Parathyroid adenoma (tissue), 2 donors: ENCODE measurements around the gene RGS18.

ENCODE experiments used
- H2AFZ ChIP-seq: fragments of 300-600 bp; sonication (generic); one replicate; pipeline ENCODE4 v1.7.0; 2017; ENCODE audit warnings: antibody characterized with exemption, mild to moderate bottlenecking
- H3K27ac ChIP-seq: fragments of 300-600 bp; sonication (generic); one replicate; pipeline ENCODE4 v1.7.0; 2017
- H3K27me3 ChIP-seq: fragments of 300-600 bp; sonication (generic); one replicate; pipeline ENCODE4 v1.7.0; 2017; ENCODE audit warnings: low read length; ENCODE audit not compliant: control insufficient read depth, insufficient read depth
- H3K36me3 ChIP-seq: fragments of 300-600 bp; sonication (generic); one replicate; pipeline ENCODE4 v1.7.0; 2017; ENCODE audit warnings: low read length; ENCODE audit not compliant: control insufficient read depth, insufficient read depth
- H3K4me1 ChIP-seq: fragments of 300-600 bp; sonication (generic); one replicate; pipeline ENCODE4 v1.7.0; 2017; ENCODE audit warnings: control low read depth
- H3K4me2 ChIP-seq: fragments of 300-600 bp; sonication (generic); one replicate; pipeline ENCODE4 v1.7.0; 2017; ENCODE audit warnings: low read length
- H3K4me3 ChIP-seq: fragments of 300-600 bp; sonication (generic); one replicate; pipeline ENCODE4 v1.7.0; 2017; ENCODE audit warnings: low read depth, low read length
- H3K79me2 ChIP-seq: fragments of 300-600 bp; sonication (generic); one replicate; pipeline ENCODE4 v1.7.0; 2017; ENCODE audit warnings: control low read depth
- H3K9ac ChIP-seq: fragments of 300-600 bp; sonication (generic); one replicate; pipeline ENCODE4 v1.7.0; 2017; ENCODE audit warnings: mild to moderate bottlenecking
- H3K9me3 ChIP-seq: fragments of 300-600 bp; sonication (generic); one replicate; pipeline ENCODE4 v1.7.0; 2017; ENCODE audit warnings: low read length; ENCODE audit not compliant: control insufficient read depth
- TF ChIP-seq, protein P1 (sequence below): fragments of 300-600 bp; sonication (generic); IDR thresholded peaks from one replicate; pipeline ENCODE4 v1.7.0; 2017; ENCODE audit warnings: antibody characterized with exemption, mild to moderate bottlenecking
- donor health status: primary hyperparathyroidism.

The RGS18 gene, protein sequence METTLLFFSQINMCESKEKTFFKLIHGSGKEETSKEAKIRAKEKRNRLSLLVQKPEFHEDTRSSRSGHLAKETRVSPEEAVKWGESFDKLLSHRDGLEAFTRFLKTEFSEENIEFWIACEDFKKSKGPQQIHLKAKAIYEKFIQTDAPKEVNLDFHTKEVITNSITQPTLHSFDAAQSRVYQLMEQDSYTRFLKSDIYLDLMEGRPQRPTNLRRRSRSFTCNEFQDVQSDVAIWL

DNA sequence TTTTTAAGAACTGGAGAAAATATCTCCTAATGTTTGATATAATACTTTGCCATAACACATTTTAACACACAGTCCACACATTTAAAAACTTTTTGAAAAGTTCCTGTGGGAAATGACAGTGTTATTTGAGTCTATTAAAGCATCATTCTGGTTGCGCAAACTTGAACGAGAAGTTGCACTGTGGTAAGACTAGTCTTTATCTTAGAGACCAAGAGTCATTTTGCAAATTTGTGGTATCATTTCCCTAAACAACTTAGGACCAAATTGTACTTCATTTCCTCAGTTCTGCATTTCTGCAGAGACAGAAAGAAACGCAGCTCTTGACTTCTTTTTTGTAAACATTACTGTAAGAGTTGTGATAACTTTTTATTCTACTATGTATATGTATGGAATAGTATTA, at the start of gene RGS18:
RGS18 (plus strand) TSS at position 282 of the 400 bp plus-strand sequence. CDS start 176 bp downstream, outside the sequence.
- Histone ChIP-seq H3K9me3 (no peaks in the 10 kb centered on the region), H3K4me1 (no peaks in the 10 kb centered on the region), H3K36me3 (no peaks in the 10 kb centered on the region), H3K27me3 (no peaks in the 10 kb centered on the region), H2AFZ (no peak within 1 kb of the TSS), H3K9ac (no peak within 1 kb of the TSS), H3K4me3 (no peak within 1 kb of the TSS), H3K27ac (no peak within 1 kb of the TSS), H3K79me2 (no peaks in the 10 kb centered on the region), H3K4me2 (no peak within 1 kb of the TSS)
- TF ChIP-seq, protein P1, sequence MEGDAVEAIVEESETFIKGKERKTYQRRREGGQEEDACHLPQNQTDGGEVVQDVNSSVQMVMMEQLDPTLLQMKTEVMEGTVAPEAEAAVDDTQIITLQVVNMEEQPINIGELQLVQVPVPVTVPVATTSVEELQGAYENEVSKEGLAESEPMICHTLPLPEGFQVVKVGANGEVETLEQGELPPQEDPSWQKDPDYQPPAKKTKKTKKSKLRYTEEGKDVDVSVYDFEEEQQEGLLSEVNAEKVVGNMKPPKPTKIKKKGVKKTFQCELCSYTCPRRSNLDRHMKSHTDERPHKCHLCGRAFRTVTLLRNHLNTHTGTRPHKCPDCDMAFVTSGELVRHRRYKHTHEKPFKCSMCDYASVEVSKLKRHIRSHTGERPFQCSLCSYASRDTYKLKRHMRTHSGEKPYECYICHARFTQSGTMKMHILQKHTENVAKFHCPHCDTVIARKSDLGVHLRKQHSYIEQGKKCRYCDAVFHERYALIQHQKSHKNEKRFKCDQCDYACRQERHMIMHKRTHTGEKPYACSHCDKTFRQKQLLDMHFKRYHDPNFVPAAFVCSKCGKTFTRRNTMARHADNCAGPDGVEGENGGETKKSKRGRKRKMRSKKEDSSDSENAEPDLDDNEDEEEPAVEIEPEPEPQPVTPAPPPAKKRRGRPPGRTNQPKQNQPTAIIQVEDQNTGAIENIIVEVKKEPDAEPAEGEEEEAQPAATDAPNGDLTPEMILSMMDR, result no peak

DNA sequence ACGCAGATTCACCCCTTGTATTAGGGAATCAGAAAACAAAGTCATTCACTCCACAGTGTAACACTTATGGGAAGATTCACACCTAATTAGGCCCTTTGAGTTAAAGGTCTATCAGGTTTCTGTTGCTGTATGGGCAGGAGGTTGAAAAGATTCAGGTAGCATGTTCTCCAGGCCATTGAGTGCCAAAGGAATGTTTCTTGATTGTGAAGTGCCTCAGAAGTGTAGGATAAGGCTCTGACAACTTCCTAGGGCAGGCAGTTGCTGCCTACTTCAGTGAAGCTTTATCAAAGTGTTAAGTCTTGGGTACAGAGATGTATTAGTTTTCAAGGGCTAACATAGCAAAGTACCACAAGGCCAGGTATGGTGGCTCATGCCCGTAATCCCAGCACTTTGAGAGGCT, 48.7 kb upstream of the RGS18 start:
- no peak overlapping the region for H3K9ac ChIP-seq
- no peak overlapping the region for H3K4me3 ChIP-seq
- H3K9me3 ChIP-seq, result no peaks in the 10 kb centered on the region
- H3K4me2 ChIP-seq, result no peak overlapping the region
- H2AFZ ChIP-seq, result no peak overlapping the region
- H3K79me2 ChIP-seq, result no peaks in the 10 kb centered on the region
- H3K27me3 ChIP-seq, result no peaks in the 10 kb centered on the region
- TF ChIP-seq, protein P1, result no peak
- H3K27ac ChIP-seq, result no peak overlapping the region
- H3K4me1 ChIP-seq, result no peaks in the 10 kb centered on the region
- H3K36me3 ChIP-seq, result no peaks in the 10 kb centered on the region

DNA sequence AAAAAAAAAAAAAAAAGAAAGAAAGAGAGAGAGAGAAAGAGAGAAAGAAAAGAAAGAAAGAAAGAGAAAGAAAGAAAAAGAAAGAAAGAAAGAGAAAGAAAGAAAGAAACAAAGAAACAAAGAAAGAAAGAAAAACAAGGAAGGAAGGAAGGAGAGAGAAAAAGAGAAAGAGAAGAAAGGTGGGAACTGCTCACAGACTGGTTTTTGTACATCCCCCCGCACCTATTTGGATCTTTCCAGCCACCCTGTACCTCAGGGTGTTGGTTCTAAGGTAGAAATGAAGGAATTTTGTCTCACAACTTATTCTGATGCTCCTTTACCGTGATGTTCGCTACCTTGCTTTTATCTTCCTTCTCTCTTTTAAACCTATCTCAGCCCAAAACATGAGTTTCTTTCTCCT, 43.3 kb upstream of the RGS18 start:
- Histone ChIP-seq H2AFZ (no peak overlapping the region), H3K4me2 (no peak overlapping the region)
- TF ChIP-seq, protein P1, result no peak

DNA sequence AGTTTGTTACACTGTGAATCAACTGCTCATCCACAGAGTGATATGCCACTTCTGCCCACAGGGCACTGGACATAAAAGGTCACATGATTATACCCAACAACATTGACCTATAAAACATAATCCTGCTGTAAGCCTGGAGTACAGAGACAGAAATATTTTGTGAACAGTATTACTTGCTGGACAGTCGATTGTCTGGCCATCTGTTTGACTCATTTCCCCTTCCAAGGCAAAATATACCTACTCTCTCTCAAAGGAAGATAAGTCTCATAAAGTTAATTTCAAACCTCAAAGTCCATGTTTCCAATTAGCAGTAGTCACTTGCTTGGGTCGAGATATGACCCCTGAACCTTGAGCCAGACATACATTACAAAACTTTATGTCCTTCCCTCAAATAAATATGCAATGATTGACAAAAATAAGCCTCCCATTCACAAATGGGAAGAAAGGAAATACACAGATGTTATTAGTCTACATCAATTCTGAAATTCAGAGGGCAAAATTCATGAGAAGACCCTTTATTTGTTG, 39.3 kb upstream of the RGS18 start:
- H3K27me3 ChIP-seq, result no peaks in the 10 kb centered on the region
- H2AFZ ChIP-seq, result no peak overlapping the region
- H3K9ac ChIP-seq, result no peak overlapping the region
- TF ChIP-seq, protein P1, result no peak
- no peak overlapping the region for H3K27ac ChIP-seq
- no peak overlapping the region for H3K4me3 ChIP-seq
- H3K9me3 ChIP-seq, result no peaks in the 10 kb centered on the region
- no peaks in the 10 kb centered on the region for H3K79me2 ChIP-seq
- no peaks in the 10 kb centered on the region for H3K4me1 ChIP-seq
- H3K36me3 ChIP-seq, result no peaks in the 10 kb centered on the region
- H3K4me2 ChIP-seq, result no peak overlapping the region

More for the DNA sequence above, 43.3 kb upstream of the RGS18 start:
- Histone ChIP-seq H3K36me3 (no peaks in the 10 kb centered on the region), H3K9ac (no peak overlapping the region), H3K79me2 (no peaks in the 10 kb centered on the region), H3K27ac (no peak overlapping the region), H3K9me3 (no peaks in the 10 kb centered on the region), H3K4me1 (no peaks in the 10 kb centered on the region), H3K4me3 (no peak overlapping the region), H3K27me3 (no peaks in the 10 kb centered on the region)

DNA sequence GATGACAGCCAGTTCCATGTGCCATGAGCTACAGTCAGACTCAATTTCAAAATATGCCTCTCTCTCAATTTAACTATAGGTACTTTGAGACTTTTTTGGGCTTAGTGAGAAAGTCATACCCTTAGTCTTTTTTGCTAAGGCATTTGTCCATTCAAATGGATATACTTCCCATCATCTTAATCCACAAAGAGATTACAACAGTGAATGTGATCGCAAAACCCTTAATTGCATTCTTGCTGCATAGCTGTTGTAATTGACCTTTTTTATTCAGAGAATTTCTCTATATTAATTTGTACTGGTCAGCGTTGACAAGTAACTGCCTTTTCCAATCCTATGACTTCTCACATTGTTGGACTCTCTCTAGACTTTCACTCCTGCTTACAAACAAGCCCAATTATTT, 38.6 kb upstream of the RGS18 start:
- H3K4me2 ChIP-seq, result no peak overlapping the region
- H3K4me1 ChIP-seq, result no peaks in the 10 kb centered on the region
- no peaks in the 10 kb centered on the region for H3K79me2 ChIP-seq
- H2AFZ ChIP-seq, result no peak overlapping the region
- H3K4me3 ChIP-seq, result no peak overlapping the region
- no peak overlapping the region for H3K9ac ChIP-seq
- no peaks in the 10 kb centered on the region for H3K36me3 ChIP-seq
- TF ChIP-seq, protein P1, result no peak
- H3K9me3 ChIP-seq, result no peaks in the 10 kb centered on the region
- no peak overlapping the region for H3K27ac ChIP-seq
- no peaks in the 10 kb centered on the region for H3K27me3 ChIP-seq
